ENCODE measurements around the gene ENPP7.

Gene ENPP7

DNA sequence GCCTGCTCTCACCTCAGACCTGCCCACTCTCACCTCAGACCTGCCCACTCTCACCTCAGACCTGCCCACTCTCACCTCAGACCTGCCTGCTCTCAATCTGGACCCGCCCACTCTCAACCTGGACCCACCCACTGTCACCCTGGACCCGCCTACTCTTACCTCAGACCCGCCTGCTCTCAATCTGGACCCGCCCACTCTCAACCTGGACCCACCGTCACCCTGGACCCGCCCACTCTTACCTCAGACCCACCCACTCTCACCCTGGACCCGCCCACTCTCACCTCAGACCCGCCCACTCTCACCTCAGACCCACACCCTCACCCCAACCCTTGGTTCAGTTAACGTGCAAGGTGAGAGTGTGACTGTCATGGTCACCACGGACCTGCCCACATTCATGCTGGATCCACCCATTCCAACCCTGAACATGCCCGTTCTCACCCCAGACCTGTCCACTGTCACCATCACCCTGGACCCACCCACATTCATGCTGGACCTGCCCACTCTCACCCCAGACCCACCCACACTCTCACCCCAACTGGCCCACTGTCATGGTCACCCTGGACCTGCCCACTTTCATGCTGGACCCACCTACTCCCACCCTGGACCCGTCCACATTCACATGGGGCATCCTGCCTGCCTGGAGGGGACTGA, 31.2 kb upstream of the ENPP7 start:
- Histone ChIP-seq H2AFZ (ENCODE audit: low read length) (no peak overlapping the region), H3K27ac (ENCODE audit: low read length) (no peak overlapping the region), H3K36me3 (replicated peaks; ENCODE audit: insufficient read depth, low read length) (no peaks in the 10 kb centered on the region), H4K20me1 (ENCODE audit: insufficient read depth, low read length) (no peaks in the 10 kb centered on the region), H3K4me2 (ENCODE audit: low read depth, low read length) (no peak overlapping the region), H3K79me2 (ENCODE audit: low read length) (no peaks in the 10 kb centered on the region), H3K9ac (ENCODE audit: low read length) (no peak overlapping the region), H3K4me1 (ENCODE audit: low read length) (no peaks in the 10 kb centered on the region), H3K27me3 (replicated peaks; ENCODE audit: insufficient read depth, low read length) (peaks cover 78% of the 10 kb centered on the region), H3K9me3 (replicated peaks; ENCODE audit: insufficient read depth, low read length) (no peaks in the 10 kb centered on the region), H3K4me3 (ENCODE audit: low read length) (no peak overlapping the region), H3K9me2 (replicated peaks; ENCODE audit: insufficient read depth, low read length) (no peaks in the 10 kb centered on the region), H3F3A (ENCODE audit: insufficient read depth, low read length) (no peaks in the 10 kb centered on the region)
- DNase-seq: no peak
- TF ChIP-seq EZH2 (optimal IDR thresholded peaks at IDR 0.05; ENCODE audit: low read depth, low read length): no peak
- TF ChIP-seq EZH2phosphoT487 (IDR thresholded peaks at IDR 0.05; ENCODE audit: low read length): no peak
- TF ChIP-seq CTCF (IDR thresholded peaks at IDR 0.05; ENCODE audit: low read length): no peak

DNA sequence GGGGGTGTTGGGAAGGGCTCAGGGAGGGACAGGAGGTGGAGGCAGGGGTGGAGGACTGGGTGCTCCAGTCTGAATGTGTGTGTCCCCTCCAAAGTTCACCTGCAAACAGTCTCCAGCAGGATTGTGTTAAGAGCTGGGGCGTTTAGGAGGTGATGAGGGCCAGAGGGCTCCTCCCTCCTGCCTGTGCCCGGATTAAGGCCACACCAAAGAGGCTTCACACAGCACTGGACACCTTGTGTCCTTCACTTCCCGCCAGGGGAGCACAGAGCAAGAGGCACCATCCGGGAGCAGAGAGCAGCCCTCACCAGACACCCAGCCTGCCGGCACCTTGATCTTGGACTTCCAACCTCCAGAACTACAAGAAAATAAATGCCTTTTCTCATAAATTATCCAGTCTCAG, 30.2 kb upstream of the ENPP7 start:
- Histone ChIP-seq H3F3A (ENCODE audit: insufficient read depth, low read length) (no peaks in the 10 kb centered on the region), H3K36me3 (replicated peaks; ENCODE audit: insufficient read depth, low read length) (no peaks in the 10 kb centered on the region), H3K27me3 (replicated peaks; ENCODE audit: insufficient read depth, low read length) (peaks cover 78% of the 10 kb centered on the region), H3K9me3 (replicated peaks; ENCODE audit: insufficient read depth, low read length) (no peaks in the 10 kb centered on the region), H3K9me2 (replicated peaks; ENCODE audit: insufficient read depth, low read length) (no peaks in the 10 kb centered on the region), H3K4me3 (ENCODE audit: low read length) (no peak overlapping the region), H3K4me1 (ENCODE audit: low read length) (no peaks in the 10 kb centered on the region), H3K79me2 (ENCODE audit: low read length) (no peaks in the 10 kb centered on the region), H3K9ac (ENCODE audit: low read length) (no peak overlapping the region), H2AFZ (ENCODE audit: low read length) (no peak overlapping the region), H3K27ac (ENCODE audit: low read length) (no peak overlapping the region), H3K4me2 (ENCODE audit: low read depth, low read length) (no peak overlapping the region), H4K20me1 (ENCODE audit: insufficient read depth, low read length) (no peaks in the 10 kb centered on the region)
- TF ChIP-seq EZH2 (optimal IDR thresholded peaks at IDR 0.05; ENCODE audit: low read depth, low read length) (no peak), CTCF (IDR thresholded peaks at IDR 0.05; ENCODE audit: low read length) (no peak), EZH2phosphoT487 (IDR thresholded peaks at IDR 0.05; ENCODE audit: low read length) (no peak)
- DNase-seq: no peak

GRCh38 chr17:79702034-79702433, 28.7 kb upstream of the ENPP7 start:
- no peak overlapping the region for H3K27ac ChIP-seq (ENCODE audit: low read length)
- no peak for DNase-seq

DNA sequence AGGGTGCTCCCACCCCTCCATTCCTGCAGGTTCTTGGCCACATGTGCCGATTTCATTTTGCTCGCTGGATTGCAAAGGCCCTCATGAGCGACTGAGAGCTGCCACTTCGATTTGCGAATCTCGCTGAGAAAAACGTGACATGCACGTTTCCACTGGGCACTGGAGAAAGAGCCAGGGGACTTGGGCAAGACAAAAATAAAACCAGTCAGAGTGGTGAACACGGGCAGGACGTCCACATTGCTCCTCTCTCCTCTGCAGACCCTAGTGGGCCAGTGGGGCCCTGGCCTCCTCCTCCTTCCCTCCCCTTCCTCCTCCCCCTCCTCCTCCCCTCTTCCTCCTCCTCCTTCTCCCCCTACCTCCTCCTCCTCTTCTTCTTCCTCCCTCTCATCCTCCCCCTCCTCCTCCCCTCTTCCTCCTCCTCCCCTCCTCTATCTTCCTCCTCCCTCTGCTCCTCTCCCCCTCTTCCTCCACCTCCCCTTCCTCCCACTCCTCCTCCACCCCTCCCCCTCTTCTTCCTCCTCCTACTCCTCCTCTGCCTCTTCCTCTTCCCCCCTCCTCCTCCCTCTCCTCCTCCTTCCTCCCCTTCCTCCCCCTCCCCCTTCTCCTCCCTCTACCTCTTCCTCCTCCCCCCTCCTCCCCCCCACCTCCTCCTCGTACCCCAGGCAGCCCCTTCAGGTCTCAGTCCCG, 28.1 kb upstream of the ENPP7 start:
- H2AFZ ChIP-seq (ENCODE audit: low read length): no peak overlapping the region
- no peaks in the 10 kb centered on the region for H4K20me1 ChIP-seq (ENCODE audit: insufficient read depth, low read length)
- no peaks in the 10 kb centered on the region for H3K9me2 ChIP-seq (replicated peaks; ENCODE audit: insufficient read depth, low read length)
- no peak overlapping the region for H3K9ac ChIP-seq (ENCODE audit: low read length)
- H3K27ac ChIP-seq (ENCODE audit: low read length): no peak overlapping the region
- no peaks in the 10 kb centered on the region for H3K9me3 ChIP-seq (replicated peaks; ENCODE audit: insufficient read depth, low read length)
- H3K4me2 ChIP-seq (ENCODE audit: low read depth, low read length): no peak overlapping the region
- no peaks in the 10 kb centered on the region for H3K36me3 ChIP-seq (replicated peaks; ENCODE audit: insufficient read depth, low read length)
- no peaks in the 10 kb centered on the region for H3K4me1 ChIP-seq (ENCODE audit: low read length)
- no peaks in the 10 kb centered on the region for H3F3A ChIP-seq (ENCODE audit: insufficient read depth, low read length)
- no peak overlapping the region for H3K4me3 ChIP-seq (ENCODE audit: low read length)
- no peak for DNase-seq
- H3K27me3 ChIP-seq (replicated peaks; ENCODE audit: insufficient read depth, low read length): peaks cover 76% of the 10 kb centered on the region
- TF ChIP-seq CTCF (IDR thresholded peaks at IDR 0.05; ENCODE audit: low read length): no peak
- H3K79me2 ChIP-seq (ENCODE audit: low read length): no peaks in the 10 kb centered on the region

More at GRCh38 chr17:79702034-79702433, 28.7 kb upstream of the ENPP7 start:
- Histone ChIP-seq H3K36me3 (replicated peaks; ENCODE audit: insufficient read depth, low read length) (no peaks in the 10 kb centered on the region), H2AFZ (ENCODE audit: low read length) (no peak overlapping the region), H3K9me3 (replicated peaks; ENCODE audit: insufficient read depth, low read length) (no peaks in the 10 kb centered on the region), H3K4me1 (ENCODE audit: low read length) (no peaks in the 10 kb centered on the region), H3F3A (ENCODE audit: insufficient read depth, low read length) (no peaks in the 10 kb centered on the region), H3K9me2 (replicated peaks; ENCODE audit: insufficient read depth, low read length) (no peaks in the 10 kb centered on the region), H3K4me3 (ENCODE audit: low read length) (no peak overlapping the region), H3K27me3 (replicated peaks; ENCODE audit: insufficient read depth, low read length) (peaks cover 76% of the 10 kb centered on the region), H3K4me2 (ENCODE audit: low read depth, low read length) (no peak overlapping the region), H3K79me2 (ENCODE audit: low read length) (no peaks in the 10 kb centered on the region), H3K9ac (ENCODE audit: low read length) (no peak overlapping the region), H4K20me1 (ENCODE audit: insufficient read depth, low read length) (no peaks in the 10 kb centered on the region)
- no peak for TF ChIP-seq EZH2phosphoT487 (IDR thresholded peaks at IDR 0.05; ENCODE audit: low read length)
